ENCODE measurements around the gene MYH7B. TPM values are rescaled to one million over a fixed set of nuclear protein-coding genes. Genes with fewer than 3 reads are reported as not detected.

The MYH7B gene
- total RNA-seq, 1 experiment from 2014 or later, result 0.74 TPM

GRCh38 chr20:34925981-34926380 is 29.7 kb upstream of the MYH7B start:
- ChIA-PET POLR2A (no interaction called here), RAD21 (ENCODE audit: low non-redundant PET in 1 of 2, low total read pairs in 2 of 2, uncharacterized antibody in 2 of 2, unreplicated experiment in 2 of 2) (no interaction called here), CTCF (no interaction called here)
- Histone ChIP-seq H3K9ac (ENCODE audit: low read length) (no peak overlapping the region), H3K9me3 (ENCODE audit: control insufficient read depth in 1 of 2, insufficient read depth in 1 of 2, low read depth in 1 of 2, low read length in 2 of 2) (peaks cover 0 to 6% of the 10 kb centered on the region in 2 experiments; a peak in 2 of 4 replicates), H4K20me1 (ENCODE audit: insufficient read depth) (no peaks in the 10 kb centered on the region), H3K79me2 (ENCODE audit: insufficient read depth, low read length) (no peaks in the 10 kb centered on the region), H3K9me2 (ENCODE audit: insufficient read depth) (no peaks in the 10 kb centered on the region), H3K27me3 (ENCODE audit: insufficient read depth, low read length) (no peaks in the 10 kb centered on the region), H3K4me2 (ENCODE audit: low read length) (no peak overlapping the region), H3K36me3 (ENCODE audit: control insufficient read depth in 1 of 2, insufficient read depth in 2 of 2, low read length in 2 of 2) (peaks cover 12 to 53% of the 10 kb centered on the region in 2 experiments), H3K4me3 (replicated peaks in 1 of 2; ENCODE audit: low read depth in 1 of 2, low read length in 2 of 2) (no peak overlapping the region), H2AFZ (ENCODE audit: low read depth, low read length, poor library complexity, severe bottlenecking) (no peak overlapping the region), H3K4me1 (ENCODE audit: control insufficient read depth in 1 of 2, insufficient read depth in 2 of 2, low read length in 2 of 2) (peaks cover 5 to 10% of the 10 kb centered on the region in 2 experiments), H3K27ac (ENCODE audit: low read depth, low read length) (no peak overlapping the region)
- intact Hi-C loops (cut with micrococcal nuclease), result no loop called here
- ATAC-seq (no peak), DNase-seq (ENCODE audit: low read depth, low spot score) (no peak)
- TF ChIP-seq TCF7L2 (IDR thresholded peaks at IDR 0.05; ENCODE audit: borderline replicate concordance, extremely low read depth, insufficient read depth, insufficient read length) (no peak), CEBPB (IDR thresholded peaks at IDR 0.05; ENCODE audit: low read depth) (no peak), REST (IDR thresholded peaks at IDR 0.05; ENCODE audit: low read depth) (no peak), CTCF (IDR thresholded peaks at IDR 0.05 in 2 of 3, conservative IDR thresholded peaks at IDR 0.05 in 1 of 3; ENCODE audit: borderline replicate concordance in 1 of 3, insufficient read depth in 1 of 3, low read depth in 2 of 3, low read length in 2 of 3) (no peak), POLR2A (IDR thresholded peaks at IDR 0.05; ENCODE audit: borderline replicate concordance, extremely low read depth, insufficient read depth, insufficient read length) (no peak), POLR2AphosphoS5 (IDR thresholded peaks at IDR 0.05; ENCODE audit: low read depth, low read length) (no peak), SIN3A (IDR thresholded peaks at IDR 0.05; ENCODE audit: low read depth) (no peak), FOSL1 (IDR thresholded peaks at IDR 0.05; ENCODE audit: low read depth) (no peak), ZFX (IDR thresholded peaks at IDR 0.05) (no peak), RAD21 (IDR thresholded peaks at IDR 0.05; ENCODE audit: low read depth) (no peak), JUND (IDR thresholded peaks at IDR 0.05) (no peak), ZBTB33 (IDR thresholded peaks at IDR 0.05; ENCODE audit: extremely low read depth, insufficient replicate concordance, low read length) (no peak), YY1 (IDR thresholded peaks at IDR 0.05; ENCODE audit: extremely low read depth, insufficient replicate concordance, low read depth, low read length) (no peak), EGR1 (IDR thresholded peaks at IDR 0.05; ENCODE audit: low read depth) (no peak), SP1 (IDR thresholded peaks at IDR 0.05; ENCODE audit: low read depth) (no peak), MAX (IDR thresholded peaks at IDR 0.05) (no peak), EZH2phosphoT487 (IDR thresholded peaks at IDR 0.05; ENCODE audit: borderline replicate concordance) (no peak), ELF1 (IDR thresholded peaks at IDR 0.05; ENCODE audit: borderline replicate concordance, low read depth) (no peak), ZNF274 (IDR thresholded peaks at IDR 0.05; ENCODE audit: low read depth, low read length) (no peak)
- BruUV-seq (replicated peaks), result no TSS peak
